HG03135 (cell line): ENCODE measurements around the gene COBLL1.
A peak's percentile ranks its signal among the peaks of the same experiment; 100 is the strongest.
"Not testable (repeated sequence)": the region's sequence is repeated elsewhere in the genome, so short reads cannot be mapped to it uniquely, and the experiment has no call there.

Experiments used
- ATAC-seq: cut with Tn5 transposase; IDR thresholded peaks from one replicate; pipeline ENCODE4 v1.9.1; 2021; ENCODE audit warnings: mild to moderate bottlenecking, moderate library complexity; ENCODE audit not compliant: unreplicated experiment

Gene COBLL1

GRCh38 chr2:164841719-164842623 is at the start of gene COBLL1:
COBLL1 (minus strand) TSS chr2:164841823; CDS start chr2:164841196, 627 bp downstream.
- peak; percentile 58 for ATAC-seq

GRCh38 chr2:164890544-164890943 is 48.9 kb upstream of the COBLL1 start:
- ATAC-seq: no peak

- ATAC-seq: no peak
These were observed 47.0 kb upstream of the COBLL1 start for GRCh38 chr2:164888592-164888991.

- no peak for ATAC-seq
These were observed 46.0 kb upstream of the COBLL1 start for GRCh38 chr2:164887434-164888144.

GRCh38 chr2:164882276-164882675 is 40.7 kb upstream of the COBLL1 start:
- ATAC-seq: no peak

GRCh38 chr2:164881524-164881923 is 39.9 kb upstream of the COBLL1 start:
- no peak for ATAC-seq

- ATAC-seq: no peak
These were observed 38.4 kb upstream of the COBLL1 start for GRCh38 chr2:164879901-164880535.

GRCh38 chr2:164877927-164878326 is 36.3 kb upstream of the COBLL1 start:
- no peak for ATAC-seq

- no peak for ATAC-seq
These were observed 35.5 kb upstream of the COBLL1 start for GRCh38 chr2:164877169-164877568.

GRCh38 chr2:164875334-164876205 is 33.9 kb upstream of the COBLL1 start:
- ATAC-seq: no peak

- no peak for ATAC-seq
These were observed 31.7 kb upstream of the COBLL1 start for GRCh38 chr2:164873210-164873908.

GRCh38 chr2:164871404-164871803 is 29.8 kb upstream of the COBLL1 start:
- no peak for ATAC-seq

- no peak for ATAC-seq
These were observed 27.8 kb upstream of the COBLL1 start for GRCh38 chr2:164869420-164869772.

- no peak for ATAC-seq
These were observed 27.2 kb upstream of the COBLL1 start for GRCh38 chr2:164868563-164869419.

- ATAC-seq: no peak
These were observed 26.3 kb upstream of the COBLL1 start for GRCh38 chr2:164867779-164868397.

GRCh38 chr2:164866381-164866780 is 24.8 kb upstream of the COBLL1 start:
- ATAC-seq: not testable (repeated sequence)

GRCh38 chr2:164860694-164861042 is 19.0 kb upstream of the COBLL1 start:
- ATAC-seq: no peak

GRCh38 chr2:164859906-164860693 is 18.5 kb upstream of the COBLL1 start:
- not testable (repeated sequence) for ATAC-seq
